Natural killer cell (primary cell): ENCODE measurements around the gene AQR. TPM values are rescaled to one million over a fixed set of nuclear protein-coding genes. Genes with fewer than 3 reads are reported as not detected.

ENCODE experiments used
- ATAC-seq, 3 donors: fragments of 150-1000 bp in 2 of 3; fragments of 200-7000 bp in 1 of 3; cut with Tn5 transposase; 1 replicate in 1 of 3; 2 replicates in 2 of 3; pipeline ENCODE4 v1.10.0; 2021; ENCODE audit warnings: mild to moderate bottlenecking in 2 of 3, moderate library complexity in 2 of 3
- DNase-seq, 2 donors: peaks; one replicate each; pipeline versions ENCODE4 v3.0.0 to v3.0.0-alpha.2; 2013 to 2021; ENCODE audit warnings: mixed read lengths in 1 of 2
- H3K27ac ChIP-seq: one replicate; pipeline ENCODE4 v1.5.1; 2013; ENCODE audit warnings: mild to moderate bottlenecking, low read length
- H3K27me3 ChIP-seq: one replicate; pipeline ENCODE4 v1.6.1; 2013; ENCODE audit warnings: low read length; ENCODE audit not compliant: control insufficient read depth, insufficient read depth
- H3K36me3 ChIP-seq: one replicate; pipeline ENCODE4 v1.6.1; 2013; ENCODE audit warnings: low read length; ENCODE audit not compliant: control insufficient read depth, insufficient read depth
- H3K4me1 ChIP-seq: one replicate; pipeline ENCODE4 v1.6.1; 2013; ENCODE audit warnings: low read length; ENCODE audit not compliant: control insufficient read depth, insufficient read depth
- H3K4me3 ChIP-seq: one replicate; pipeline ENCODE4 v1.5.1; 2013; ENCODE audit warnings: low read length
- H3K9me3 ChIP-seq: one replicate; pipeline ENCODE4 v1.6.1; 2013; ENCODE audit warnings: low read length; ENCODE audit not compliant: control insufficient read depth, insufficient read depth
- H3K27ac Mint-ChIP-seq, 2 donors: one replicate each; pipeline ENCODE4 v1.8.0; 2022; ENCODE audit warnings: mild to moderate bottlenecking in 2 of 2, mixed read lengths in 2 of 2, moderate library complexity in 1 of 2
- H3K27me3 Mint-ChIP-seq, 2 donors: one replicate each; pipeline ENCODE4 v1.8.0; 2022; ENCODE audit warnings: low read depth in 2 of 2, mixed read lengths in 2 of 2
- H3K36me3 Mint-ChIP-seq: one replicate; pipeline ENCODE4 v1.8.0; 2022; ENCODE audit warnings: mixed read lengths
- H3K4me1 Mint-ChIP-seq, 2 donors: one replicate each; pipeline ENCODE4 v1.8.0; 2022; ENCODE audit warnings: mixed read lengths in 2 of 2
- H3K4me3 Mint-ChIP-seq: one replicate; pipeline ENCODE4 v1.8.0; 2022; ENCODE audit warnings: mild to moderate bottlenecking, moderate library complexity, mixed read lengths
- H3K9me3 Mint-ChIP-seq, 2 donors: one replicate each; pipeline ENCODE4 v1.8.0; 2022; ENCODE audit warnings: mixed read lengths in 2 of 2
- WGBS: methylation state at CpG from one replicate; pipeline ENCODE4 v1.1.7; 2013; ENCODE audit warnings: missing lambda C conversion rate; ENCODE audit not compliant: insufficient coverage; 5-methylcytosine and 5-hydroxymethylcytosine counted together
- intact Hi-C: fragments of 100-400 bp; cut with micrococcal nuclease; formaldehyde crosslinking; loops from one replicate; pipeline ENCODE4 v1.14.2; 2022
- total RNA-seq, 4 donors: library from RNA; stranded (reverse); fragments of 120-200 nt in 1 of 4; gene quantifications; one replicate each; pipeline versions ENCODE4 v1.2.3 to v1.2.4, GENCODE V29; 2013 to 2022
- TF ChIP-seq, protein P1 (sequence below): fragments of 200-600 bp; IDR thresholded peaks from one replicate; pipeline ENCODE4 v1.8.0; 2022; ENCODE audit warnings: antibody characterized with exemption

AQR gene
- total RNA-seq, 3 donors from 2014 or later (not counting 1 experiment from before 2014, with no cell fraction given) = 44.8 to 64.4 (median 53.0) TPM

DNA sequence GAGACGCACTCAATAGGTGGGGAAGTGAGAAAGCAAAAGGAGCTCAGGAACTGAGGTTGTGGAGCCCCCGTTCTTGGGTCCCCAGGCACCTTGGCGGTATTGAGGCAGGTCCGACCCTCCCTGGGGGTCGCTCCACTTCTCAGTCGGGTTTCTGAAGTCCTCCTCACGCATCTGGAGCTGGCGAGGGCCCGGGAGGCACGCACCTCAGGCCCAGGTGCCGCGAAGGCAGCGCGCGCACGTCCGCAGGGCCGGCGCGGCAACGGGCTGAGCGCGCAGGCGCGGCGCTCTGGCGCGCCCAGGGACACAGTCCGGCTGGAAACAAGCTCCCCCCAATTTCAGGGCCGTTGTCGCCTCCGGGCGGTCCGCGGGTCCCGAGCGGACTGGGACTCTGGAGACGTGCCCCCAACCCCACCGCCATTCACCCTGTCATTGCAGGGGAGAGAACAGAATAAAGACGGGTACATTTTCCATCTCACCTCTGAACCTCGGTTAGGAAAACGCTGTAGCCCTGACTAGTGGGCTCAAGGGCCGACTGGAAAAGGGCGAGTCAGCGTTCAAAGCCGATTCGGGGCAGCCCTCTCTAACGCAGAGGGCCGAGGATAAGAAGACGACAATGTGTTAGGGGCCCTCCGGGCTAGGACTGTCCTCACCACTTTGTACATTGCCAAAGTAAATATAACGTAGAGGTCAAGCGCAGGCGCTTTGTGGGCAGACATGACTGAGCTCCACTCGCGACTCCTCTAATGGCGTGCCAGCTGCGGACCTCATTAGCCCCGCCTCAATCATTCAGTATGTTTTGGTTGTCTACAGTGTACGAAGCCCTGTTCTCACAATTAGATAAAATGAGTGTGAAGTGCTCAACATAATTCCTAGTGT is 18.7 kb upstream of the AQR start, which contains the start of gene ZNF770:
TSS of gene ZNF770 (minus strand) at position 261 of the 876 bp plus-strand sequence. CDS start 4,853 bp downstream, outside the sequence.
- H3K4me3 ChIP-seq = peak within 1 kb of the TSS; percentile 80
- TF ChIP-seq, protein P1, sequence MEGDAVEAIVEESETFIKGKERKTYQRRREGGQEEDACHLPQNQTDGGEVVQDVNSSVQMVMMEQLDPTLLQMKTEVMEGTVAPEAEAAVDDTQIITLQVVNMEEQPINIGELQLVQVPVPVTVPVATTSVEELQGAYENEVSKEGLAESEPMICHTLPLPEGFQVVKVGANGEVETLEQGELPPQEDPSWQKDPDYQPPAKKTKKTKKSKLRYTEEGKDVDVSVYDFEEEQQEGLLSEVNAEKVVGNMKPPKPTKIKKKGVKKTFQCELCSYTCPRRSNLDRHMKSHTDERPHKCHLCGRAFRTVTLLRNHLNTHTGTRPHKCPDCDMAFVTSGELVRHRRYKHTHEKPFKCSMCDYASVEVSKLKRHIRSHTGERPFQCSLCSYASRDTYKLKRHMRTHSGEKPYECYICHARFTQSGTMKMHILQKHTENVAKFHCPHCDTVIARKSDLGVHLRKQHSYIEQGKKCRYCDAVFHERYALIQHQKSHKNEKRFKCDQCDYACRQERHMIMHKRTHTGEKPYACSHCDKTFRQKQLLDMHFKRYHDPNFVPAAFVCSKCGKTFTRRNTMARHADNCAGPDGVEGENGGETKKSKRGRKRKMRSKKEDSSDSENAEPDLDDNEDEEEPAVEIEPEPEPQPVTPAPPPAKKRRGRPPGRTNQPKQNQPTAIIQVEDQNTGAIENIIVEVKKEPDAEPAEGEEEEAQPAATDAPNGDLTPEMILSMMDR = no peak
- peak within 1 kb of the TSS; percentile 90 for H3K27ac ChIP-seq
- H3K27me3 Mint-ChIP-seq = peaks cover 4% of the 10 kb centered on the region in 2 donors
- H3K27me3 ChIP-seq = peaks cover 4% of the 10 kb centered on the region
- peak within 1 kb of the TSS; percentile 95 to 98 for H3K27ac Mint-ChIP-seq
- peaks cover 15 to 30% of the 10 kb centered on the region in 2 donors for H3K4me1 Mint-ChIP-seq
- peaks cover 16% of the 10 kb centered on the region for H3K4me1 ChIP-seq
- intact Hi-C loops = no loop called here
- ATAC-seq (peak; percentile 91 to 96 (median 91)), DNase-seq (peak; percentile 84 to 93)
- peaks cover 6% of the 10 kb centered on the region for H3K36me3 ChIP-seq
- under 1% methylated on average over 59 of the region's 60 CpGs for WGBS
- H3K36me3 Mint-ChIP-seq = no peaks in the 10 kb centered on the region
- H3K9me3 ChIP-seq = no peaks in the 10 kb centered on the region
- no peaks in the 10 kb centered on the region for H3K9me3 Mint-ChIP-seq
- H3K4me3 Mint-ChIP-seq = peak within 1 kb of the TSS; percentile 95

DNA sequence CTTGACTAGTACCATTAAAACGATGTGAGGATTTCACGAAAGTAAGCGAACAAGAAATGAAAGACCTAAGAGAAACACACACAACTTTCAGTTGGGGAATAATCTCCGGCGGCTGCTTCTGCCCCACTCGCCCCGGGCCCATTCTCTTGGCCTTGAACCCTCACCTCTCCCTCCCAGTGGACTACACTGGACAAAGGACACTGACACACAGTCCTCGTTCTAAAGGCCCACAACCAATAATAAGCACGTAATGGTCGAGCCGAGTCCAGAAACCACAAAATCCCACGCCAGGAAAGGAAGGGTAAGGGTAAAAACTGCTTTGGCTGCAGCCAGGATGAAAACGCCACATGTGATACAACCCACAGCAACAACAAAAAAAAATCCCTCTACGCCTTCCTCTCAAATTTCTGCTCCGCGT is 18.1 kb upstream of the AQR start:
- Histone ChIP-seq H3K9me3 (no peaks in the 10 kb centered on the region), H3K27ac (peak overlapping the region; percentile 90), H3K27me3 (no peaks in the 10 kb centered on the region), H3K36me3 (peaks cover 12% of the 10 kb centered on the region), H3K4me1 (peaks cover 16% of the 10 kb centered on the region), H3K4me3 (peak overlapping the region; percentile 80)
- DNase-seq (no peak), ATAC-seq (no peak)
- peaks cover 15 to 30% of the 10 kb centered on the region in 2 donors for H3K4me1 Mint-ChIP-seq
- peak overlapping the region; percentile 95 for H3K4me3 Mint-ChIP-seq
- intact Hi-C loops = loop anchor here (1.0 kb wide), 1 partner anchor 18 kb away; the partner anchor contains the start of gene AQR
- H3K27ac Mint-ChIP-seq = peak overlapping the region; percentile 95 to 98
- H3K9me3 Mint-ChIP-seq = no peaks in the 10 kb centered on the region
- TF ChIP-seq, protein P1 = no peak
- H3K36me3 Mint-ChIP-seq = no peaks in the 10 kb centered on the region
- peaks cover 0 to 4% of the 10 kb centered on the region in 2 donors for H3K27me3 Mint-ChIP-seq
- whole genome bisulfite sequencing = 0% methylated on average over 12 of the region's 16 CpGs

DNA sequence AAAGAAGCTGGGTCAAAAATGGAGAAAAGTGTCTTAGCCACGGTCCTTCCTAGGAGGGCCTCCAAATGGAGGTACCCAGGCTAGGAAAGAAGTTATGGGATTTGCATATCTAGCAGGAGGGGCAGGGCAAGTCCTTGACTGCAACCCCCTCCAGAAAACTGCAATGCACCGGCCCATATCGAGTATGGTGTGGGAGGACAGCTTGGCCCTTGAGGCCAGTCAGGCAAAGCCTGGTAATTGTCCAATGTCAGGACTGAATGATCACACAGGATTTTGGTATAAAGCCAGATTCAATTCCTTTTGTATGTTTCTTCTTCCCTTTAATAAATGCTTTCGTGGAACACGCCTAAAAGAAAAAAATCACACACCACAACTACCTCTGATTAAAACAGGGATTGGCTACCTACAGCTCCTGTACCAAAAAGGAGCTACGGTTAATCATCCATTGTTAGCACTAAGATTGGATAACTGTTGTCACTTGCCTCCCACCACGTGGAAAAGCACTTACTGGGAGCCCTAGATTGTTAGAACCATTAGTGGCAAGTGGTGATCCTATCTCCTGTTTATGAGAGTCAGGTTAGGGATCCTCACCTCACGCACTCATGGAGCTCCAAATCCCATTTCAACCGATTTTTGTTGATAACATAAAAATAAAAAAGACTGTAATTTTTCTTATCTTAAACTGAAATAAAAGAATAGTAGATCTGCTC is 17.4 kb upstream of the AQR start:
- peak overlapping the region; percentile 80 for H3K4me3 ChIP-seq
- H3K27ac ChIP-seq = no peak overlapping the region
- intact Hi-C loops = loop anchor here (1.0 kb wide), 1 partner anchor 18 kb away; the partner anchor contains the start of gene AQR

More for the DNA sequence above, 17.4 kb upstream of the AQR start:
- DNase-seq = no peak
- 54% methylated on average over 7 of the region's 9 CpGs for WGBS
- Mint-ChIP-seq H3K27ac (peak overlapping the region; percentile 95 to 98), H3K36me3 (no peaks in the 10 kb centered on the region), H3K9me3 (no peaks in the 10 kb centered on the region), H3K27me3 (no peaks in the 10 kb centered on the region), H3K4me3 (peak overlapping the region; percentile 95), H3K4me1 (peaks cover 15 to 30% of the 10 kb centered on the region in 2 donors)
- no peak for ATAC-seq
- no peaks in the 10 kb centered on the region for H3K27me3 ChIP-seq
- H3K4me1 ChIP-seq = peaks cover 16% of the 10 kb centered on the region
- H3K9me3 ChIP-seq = no peaks in the 10 kb centered on the region
- H3K36me3 ChIP-seq = peaks cover 17% of the 10 kb centered on the region
- TF ChIP-seq, protein P1 = no peak
